Kidney capillary endothelial cell (primary cell): ENCODE data around the gene POTEH.
"Not testable (repeated sequence)": the region's sequence is repeated elsewhere in the genome, so short reads cannot be mapped to it uniquely, and the experiment has no call there.

Source experiments
- DNase-seq: peaks from one replicate; pipeline ENCODE4 v3.0.0-alpha.2; 2018; ENCODE audit warnings: low spot score

The POTEH gene

DNA sequence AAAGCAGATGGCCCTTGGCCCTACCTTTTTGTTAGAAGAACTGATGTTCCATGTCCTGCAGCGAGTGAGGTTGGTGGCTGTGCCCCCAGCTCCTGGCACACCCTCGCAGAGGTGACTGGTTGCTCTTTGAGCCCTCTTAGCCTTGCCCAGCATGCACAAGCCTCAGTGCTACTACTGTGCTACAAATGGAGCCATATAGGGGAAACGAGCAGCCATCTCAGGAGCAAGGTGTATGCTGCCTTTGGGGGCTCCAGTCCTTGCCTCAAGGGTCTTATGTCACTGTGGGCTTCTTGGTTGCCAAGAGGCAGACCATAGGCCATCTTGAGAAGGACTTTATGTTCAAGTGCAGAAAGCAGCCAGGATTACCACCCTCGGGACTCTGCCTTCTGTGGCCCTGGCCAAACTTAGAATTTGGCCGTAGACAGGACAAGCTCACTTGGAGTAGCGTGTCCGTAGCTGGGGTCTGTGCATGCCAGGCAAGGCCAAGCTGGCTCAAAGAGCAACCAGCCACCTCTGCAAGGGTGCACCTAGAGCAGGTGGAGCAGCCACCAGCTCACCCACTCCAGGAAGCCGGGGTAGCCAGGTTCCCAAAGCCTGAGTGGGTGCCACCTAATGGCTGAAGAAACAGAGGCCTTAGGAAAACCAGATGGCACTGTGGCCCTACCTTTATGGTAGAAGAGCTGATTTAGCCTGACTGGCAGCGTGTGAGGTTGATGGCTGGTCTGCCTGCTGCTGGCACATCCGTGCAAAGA lies 48.5 kb downstream of the POTEH start:
- DNase-seq = not testable (repeated sequence)

DNA sequence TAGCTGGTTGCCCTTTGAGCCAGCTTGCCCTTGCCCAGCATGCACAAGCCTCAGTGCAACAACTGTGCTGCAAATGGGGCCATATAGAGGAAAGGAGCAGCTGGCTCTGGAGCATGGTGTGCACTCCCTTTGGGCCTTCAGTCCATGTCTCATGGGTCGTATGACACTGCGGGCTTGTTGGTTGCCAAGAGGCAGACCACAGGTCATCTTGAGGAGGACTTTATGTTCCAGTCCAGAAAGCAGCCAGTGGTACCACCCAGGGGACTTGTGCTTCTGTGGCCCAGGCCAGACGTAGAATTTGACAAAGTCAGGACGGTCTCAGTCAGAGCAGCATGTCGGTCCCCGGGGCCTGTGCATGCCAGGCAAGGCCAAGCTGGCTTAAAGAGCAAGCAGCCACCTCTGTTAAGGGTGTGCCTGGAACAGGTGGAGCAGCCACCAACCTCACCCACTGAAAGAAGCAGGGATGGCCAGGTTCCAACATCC lies 49.1 kb downstream of the POTEH start:
- DNase-seq = not testable (repeated sequence)

DNA sequence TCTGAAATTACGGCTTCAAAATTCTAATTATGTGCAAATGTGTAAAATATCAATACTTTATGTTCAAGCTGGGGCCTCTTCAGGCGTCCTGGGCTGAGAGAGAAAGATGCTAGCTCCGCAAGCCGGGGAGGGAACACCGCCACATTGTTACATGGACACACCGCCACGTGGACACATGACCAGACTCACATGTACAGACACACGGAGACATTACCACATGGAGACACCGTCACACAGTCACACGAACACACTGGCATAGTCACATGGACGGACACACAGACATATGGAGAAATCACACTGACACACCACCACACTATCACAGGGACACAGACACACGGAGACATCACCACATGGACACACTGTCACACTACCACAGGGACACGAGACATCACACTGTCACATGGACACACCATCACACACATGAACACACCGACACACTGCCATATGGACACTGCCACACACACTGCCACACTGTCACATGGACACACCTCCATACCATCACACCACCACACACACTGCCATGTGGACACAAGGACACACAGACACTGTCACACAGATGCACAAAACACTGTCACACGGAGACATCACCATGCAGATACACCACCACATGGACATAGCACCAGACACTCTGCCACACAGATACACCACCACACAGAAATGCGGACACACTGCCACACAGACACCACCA lies 58.0 kb downstream of the POTEH start:
- not testable (repeated sequence) for DNase-seq

DNA sequence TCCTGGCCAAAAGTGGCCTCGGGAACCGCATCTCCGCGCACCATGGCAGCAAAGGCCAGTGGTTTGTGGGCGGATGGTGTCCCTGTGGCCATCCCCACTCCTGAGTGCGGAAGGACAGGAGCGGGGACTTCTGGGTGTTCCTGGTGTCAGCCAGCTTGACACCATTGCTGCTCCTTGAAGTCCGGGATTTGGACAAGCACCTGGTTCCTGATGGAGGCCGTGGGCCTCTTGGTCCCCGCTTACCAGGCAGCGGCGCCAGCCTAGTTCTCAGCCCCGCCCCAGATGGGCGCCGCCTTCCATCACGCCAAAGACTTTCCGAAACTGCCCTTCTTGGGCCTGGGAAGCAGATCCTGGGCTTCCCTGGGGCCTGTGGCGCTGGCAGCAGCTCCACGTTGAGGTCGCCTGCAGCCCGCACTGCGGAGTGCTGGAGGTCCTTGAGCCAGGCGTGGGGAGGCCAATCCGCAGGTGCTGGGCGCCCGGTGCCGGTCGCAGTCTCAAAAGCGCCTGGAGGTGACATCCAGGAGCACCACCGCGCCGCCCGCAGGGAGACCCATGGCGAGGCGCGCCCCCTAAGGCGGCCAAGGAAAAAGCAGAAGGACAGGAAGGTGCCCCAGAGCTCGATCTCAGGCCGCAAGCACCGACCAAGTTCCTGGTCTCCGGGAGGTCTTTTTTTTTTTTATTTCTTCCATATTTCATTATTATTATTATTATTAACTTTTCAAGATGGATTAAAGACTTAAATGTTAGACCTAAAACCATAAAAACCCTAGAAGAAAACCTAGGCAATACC lies 59.5 kb downstream of the POTEH start:
- not testable (repeated sequence) for DNase-seq

DNA sequence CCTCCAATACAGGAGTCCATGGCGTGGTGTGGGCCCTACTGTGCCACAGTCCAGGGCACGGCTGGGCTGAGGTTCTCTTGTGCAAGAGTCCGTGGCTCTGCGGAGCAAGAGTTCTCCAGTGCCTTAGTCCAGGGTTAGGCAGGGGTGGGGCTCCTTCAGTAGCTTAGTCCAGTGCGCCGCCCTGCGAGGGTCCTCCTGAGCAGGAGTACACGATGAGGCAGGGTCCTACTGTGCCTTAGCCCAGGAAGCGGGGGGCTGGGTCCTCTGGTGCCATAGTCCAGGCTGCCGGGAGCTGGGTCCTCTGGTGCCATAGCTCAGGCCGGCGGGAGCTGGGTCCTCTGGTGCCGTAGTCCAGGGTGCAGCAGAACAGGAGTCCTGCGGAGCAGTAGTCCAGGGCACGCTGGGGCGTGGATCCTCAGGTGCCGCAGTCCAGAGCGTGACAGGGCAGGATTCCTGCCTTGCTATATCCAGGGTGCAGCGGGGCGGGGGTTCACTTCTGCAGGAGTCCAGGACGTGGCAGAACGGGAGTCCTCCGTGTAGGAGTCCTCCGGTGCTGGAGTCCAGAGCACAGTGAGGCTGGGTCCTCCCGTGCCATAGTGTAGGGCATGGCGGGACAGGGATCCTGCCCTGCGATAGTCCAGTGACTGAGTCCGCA lies 69.7 kb downstream of the POTEH start:
- DNase-seq = not testable (repeated sequence)

DNA sequence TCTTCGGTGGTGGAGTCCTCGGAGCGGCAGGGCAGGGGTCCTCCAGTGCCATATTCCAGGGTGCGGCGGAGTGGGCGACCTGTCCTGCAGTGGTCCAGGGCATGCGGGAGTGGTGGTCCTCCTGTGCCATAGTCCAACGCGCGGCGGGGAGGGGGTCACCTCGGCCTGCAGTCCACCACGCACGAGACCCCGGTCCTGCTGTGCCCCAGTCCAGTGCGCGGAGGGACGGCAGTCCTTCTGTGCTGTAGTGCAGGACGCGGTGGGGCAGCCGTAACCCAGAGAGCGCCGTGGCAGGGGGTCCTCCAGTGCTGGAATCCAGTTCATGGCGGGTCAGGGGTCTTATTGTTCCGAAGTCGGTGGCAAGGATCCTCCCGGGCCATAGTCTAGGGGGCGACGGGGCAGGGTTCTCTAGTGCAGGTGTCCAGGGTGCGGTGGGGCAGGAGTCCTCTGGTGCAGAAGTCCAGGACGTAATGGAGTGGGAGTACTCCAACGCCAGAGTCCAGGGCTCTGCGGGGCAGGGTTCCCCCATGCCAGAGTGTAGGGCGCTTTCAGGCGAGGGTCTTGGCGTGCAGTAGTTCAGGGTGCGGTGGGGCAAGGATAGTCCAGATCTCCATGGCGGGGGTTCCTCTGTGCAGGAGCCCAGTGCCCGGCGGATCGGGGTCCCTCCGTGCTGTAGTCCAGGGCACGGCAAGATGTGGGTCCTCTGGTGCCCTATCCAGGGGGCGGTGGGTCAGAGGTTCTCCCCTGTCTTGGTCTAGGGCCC lies 70.7 kb downstream of the POTEH start:
- not testable (repeated sequence) for DNase-seq

DNA sequence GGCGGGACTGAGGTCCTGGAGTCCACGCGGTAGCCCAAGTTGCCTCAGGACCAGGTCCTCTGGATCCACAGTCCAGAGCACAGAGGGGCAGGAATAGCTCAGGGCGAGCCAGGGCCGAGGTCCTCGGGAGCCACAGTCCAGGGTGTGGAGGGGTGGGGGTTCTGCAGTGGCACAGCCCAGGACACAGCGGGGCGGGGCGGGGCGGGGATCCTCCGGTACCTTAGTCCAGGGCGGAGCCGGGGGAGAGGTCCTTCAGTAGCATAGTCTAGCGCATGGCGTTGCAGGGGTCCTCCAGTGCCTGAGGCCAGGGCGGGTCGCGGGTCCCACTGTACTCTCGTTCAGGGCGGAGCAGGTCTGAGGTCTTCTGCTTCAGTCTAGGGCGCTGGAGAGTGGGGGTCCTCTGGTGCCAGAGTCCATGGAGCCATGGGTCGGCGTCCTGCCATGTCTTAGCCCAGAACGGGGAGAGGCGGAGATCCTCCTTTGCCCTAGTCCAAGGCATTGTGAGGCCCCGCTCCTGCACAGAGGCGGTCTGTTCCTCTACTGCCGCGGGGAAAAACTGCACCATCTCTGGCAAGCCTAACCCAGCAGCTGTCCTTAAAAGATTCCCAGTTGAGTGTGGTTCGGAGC lies 71.4 kb downstream of the POTEH start:
- DNase-seq = not testable (repeated sequence)

DNA sequence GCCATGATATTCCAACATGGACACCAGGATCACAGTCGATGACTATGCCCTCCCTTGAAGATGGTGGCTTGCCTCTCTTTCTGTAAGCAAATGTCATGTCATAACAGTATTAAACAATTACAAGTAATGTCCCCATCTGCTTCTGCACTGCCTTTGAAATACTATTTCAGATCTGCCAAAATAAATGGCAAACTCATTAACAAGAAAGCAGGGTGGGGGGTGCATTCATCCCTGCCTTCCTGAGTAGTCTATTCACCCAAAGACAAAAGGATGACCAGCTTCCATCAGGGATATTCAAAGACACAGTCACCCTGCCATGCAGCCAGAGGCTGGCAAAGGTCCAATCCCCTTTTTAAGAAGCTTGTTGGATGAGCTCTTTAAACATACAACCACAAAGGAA lies 73.7 kb downstream of the POTEH start:
- DNase-seq = not testable (repeated sequence)
